Raji (cell line): ENCODE measurements around the gene RPH3AL.

Experiments
- POLR2A ChIP-seq: IDR thresholded peaks from 2 replicates; pipeline ENCODE4 v1.6.1; 2011; ENCODE audit warnings: low read depth, low read length, control low read depth; ENCODE audit not compliant: insufficient read depth

RPH3AL gene

GRCh38 chr17:230395-230770 lies 122.2 kb downstream of the RPH3AL start:
- no peak for TF ChIP-seq POLR2A

- no peak for TF ChIP-seq POLR2A
Measured at GRCh38 chr17:229709-230394, 122.8 kb downstream of the RPH3AL start.

GRCh38 chr17:228951-229708 lies 123.5 kb downstream of the RPH3AL start:
- TF ChIP-seq POLR2A = no peak

- TF ChIP-seq POLR2A = no peak
Measured at GRCh38 chr17:227946-228615, 124.5 kb downstream of the RPH3AL start.

- no peak for TF ChIP-seq POLR2A
Measured at GRCh38 chr17:227078-227945, 125.3 kb downstream of the RPH3AL start.

- TF ChIP-seq POLR2A = no peak
Measured at GRCh38 chr17:226108-227077, 126.2 kb downstream of the RPH3AL start.

- TF ChIP-seq POLR2A = no peak
Measured at GRCh38 chr17:225551-225950, 127.1 kb downstream of the RPH3AL start.

GRCh38 chr17:223723-224471 lies 128.7 kb downstream of the RPH3AL start:
- no peak for TF ChIP-seq POLR2A

GRCh38 chr17:222172-222571 lies 130.4 kb downstream of the RPH3AL start:
- TF ChIP-seq POLR2A = no peak

- TF ChIP-seq POLR2A = no peak
Measured at GRCh38 chr17:219696-220095, 132.9 kb downstream of the RPH3AL start.

GRCh38 chr17:218432-219110 lies 134.0 kb downstream of the RPH3AL start:
- TF ChIP-seq POLR2A = no peak

- no peak for TF ChIP-seq POLR2A
Measured at GRCh38 chr17:216625-217024, 136.0 kb downstream of the RPH3AL start.

GRCh38 chr17:214881-215331 lies 137.7 kb downstream of the RPH3AL start:
- TF ChIP-seq POLR2A = no peak
